Colonic mucosa (tissue), 4 donors: ENCODE data around the gene DMRTC2. TPM values are rescaled to one million over a fixed set of nuclear protein-coding genes. Genes with fewer than 3 reads are reported as not detected.

Experiments
- DNase-seq: peaks from one replicate; pipeline ENCODE4 v3.0.0-alpha.2; 2020
- H3K27ac ChIP-seq: fragments of 200-600 bp; one replicate; pipeline ENCODE4 v1.8.0; 2021
- H3K27me3 ChIP-seq: fragments of 200-600 bp; one replicate; pipeline ENCODE4 v1.8.0; 2021
- H3K36me3 ChIP-seq: fragments of 200-600 bp; one replicate; pipeline ENCODE4 v1.8.0; 2021
- H3K4me1 ChIP-seq: fragments of 200-600 bp; one replicate; pipeline ENCODE4 v1.8.0; 2021; ENCODE audit warnings: mild to moderate bottlenecking
- H3K4me3 ChIP-seq: fragments of 200-600 bp; one replicate; pipeline ENCODE4 v1.8.0; 2021
- H3K9ac ChIP-seq, 2 donors: one replicate each; pipeline ENCODE4 v1.7.0; 2013; ENCODE audit warnings: control low read depth in 2 of 2, low read depth in 2 of 2, low read length in 2 of 2
- H3K9me3 ChIP-seq: fragments of 200-600 bp; one replicate; pipeline ENCODE4 v1.8.0; 2021
- intact Hi-C: fragments of 100-400 bp; cut with DNase I; formaldehyde crosslinking; loops from one replicate; pipeline ENCODE4 v1.14.1; 2022
- microRNA-seq: library from miRNA; unstranded; fragments of <30 nt; microRNA quantifications from one replicate; pipeline ENCODE4, GENCODE V29; 2019
- total RNA-seq, 2 donors: library from RNA; stranded (reverse); fragmentation: NEBNext Ultra II Directional in 1 of 2; extraction: Animal tissue kit (Norgen Biotek cat#: 25700) in 1 of 2; gene quantifications; one replicate each; pipeline ENCODE4 v1.2.1, GENCODE V29; 2021
- TF ChIP-seq, protein P1 (sequence below): fragments of 200-600 bp; IDR thresholded peaks from one replicate; pipeline ENCODE4 v1.8.0; 2022; ENCODE audit warnings: antibody characterized with exemption, mild to moderate bottlenecking
- donor health status: healthy.
- donor health status: DM: no; HTN: no; CAD: no.
- donor health status: DM: no; HTN: no; CAD: no.

Gene DMRTC2
- total RNA-seq, 2 donors from 2014 or later = not detected

- no peak for DNase-seq
- Histone ChIP-seq H3K4me1 (no peaks in the 10 kb centered on the region), H3K36me3 (peaks cover 33% of the 10 kb centered on the region), H3K4me3 (no peak overlapping the region), H3K9me3 (no peaks in the 10 kb centered on the region), H3K9ac (no peak overlapping the region), H3K27ac (no peak overlapping the region), H3K27me3 (no peaks in the 10 kb centered on the region)
- intact Hi-C loops = no loop called here
- TF ChIP-seq, protein P1, sequence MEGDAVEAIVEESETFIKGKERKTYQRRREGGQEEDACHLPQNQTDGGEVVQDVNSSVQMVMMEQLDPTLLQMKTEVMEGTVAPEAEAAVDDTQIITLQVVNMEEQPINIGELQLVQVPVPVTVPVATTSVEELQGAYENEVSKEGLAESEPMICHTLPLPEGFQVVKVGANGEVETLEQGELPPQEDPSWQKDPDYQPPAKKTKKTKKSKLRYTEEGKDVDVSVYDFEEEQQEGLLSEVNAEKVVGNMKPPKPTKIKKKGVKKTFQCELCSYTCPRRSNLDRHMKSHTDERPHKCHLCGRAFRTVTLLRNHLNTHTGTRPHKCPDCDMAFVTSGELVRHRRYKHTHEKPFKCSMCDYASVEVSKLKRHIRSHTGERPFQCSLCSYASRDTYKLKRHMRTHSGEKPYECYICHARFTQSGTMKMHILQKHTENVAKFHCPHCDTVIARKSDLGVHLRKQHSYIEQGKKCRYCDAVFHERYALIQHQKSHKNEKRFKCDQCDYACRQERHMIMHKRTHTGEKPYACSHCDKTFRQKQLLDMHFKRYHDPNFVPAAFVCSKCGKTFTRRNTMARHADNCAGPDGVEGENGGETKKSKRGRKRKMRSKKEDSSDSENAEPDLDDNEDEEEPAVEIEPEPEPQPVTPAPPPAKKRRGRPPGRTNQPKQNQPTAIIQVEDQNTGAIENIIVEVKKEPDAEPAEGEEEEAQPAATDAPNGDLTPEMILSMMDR = no peak
Observed at GRCh38 chr19:41897820-41898219, 53.0 kb downstream of the DMRTC2 start.

DNA sequence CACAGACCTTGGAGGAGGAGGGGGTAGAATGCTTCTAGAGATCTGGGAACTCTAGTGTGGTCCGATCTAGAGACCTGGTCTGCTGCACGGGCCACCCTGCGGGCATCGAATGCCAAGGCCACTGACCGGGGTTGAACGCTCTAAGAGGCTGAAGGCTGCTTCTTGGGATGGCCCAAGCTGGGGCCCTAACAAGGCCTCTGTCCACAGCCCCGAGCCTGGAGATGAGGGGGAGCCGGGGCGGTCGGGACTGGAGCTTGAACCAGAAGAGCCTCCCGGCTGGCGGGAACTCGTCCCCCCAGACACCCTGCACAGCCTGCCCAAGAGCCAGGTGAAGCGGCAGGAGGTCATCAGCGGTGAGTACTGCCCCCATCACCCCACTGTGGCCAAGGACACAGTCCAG, 53.4 kb downstream of the DMRTC2 start:
- Histone ChIP-seq H3K9ac (no peak overlapping the region), H3K36me3 (peaks cover 37% of the 10 kb centered on the region), H3K27ac (no peak overlapping the region), H3K9me3 (no peaks in the 10 kb centered on the region), H3K27me3 (no peaks in the 10 kb centered on the region), H3K4me1 (no peaks in the 10 kb centered on the region), H3K4me3 (no peak overlapping the region)
- no peak for DNase-seq
- intact Hi-C loops = no loop called here
- TF ChIP-seq, protein P1 = no peak

Small RNA genes lying within 50 kb of the gene (microRNA-seq; reads per million reads assigned to microRNA genes)
- gene MIR6797 = not detected

Other genes with a start within 250 kb of the DMRTC2 start
- not detected for gene CEACAM4, start 218.0 kb upstream of the DMRTC2 start, total RNA-seq
- 100 to 1,000 TPM; 329 to 919 TPM for gene CEACAM7, start 156.8 kb upstream of the DMRTC2 start, total RNA-seq
- gene CEACAM5, start 136.4 kb upstream of the DMRTC2 start, total RNA-seq = 1,000 to 10,000 TPM; 2,196 to 2,217 TPM
- gene CEACAM6, start 89.5 kb upstream of the DMRTC2 start, total RNA-seq = 100 to 1,000 TPM; 260 to 655 TPM
- 1 to 10 TPM; 1.1 to 2.8 TPM for gene CEACAM3, start 48.5 kb upstream of the DMRTC2 start, total RNA-seq
- not detected for gene LYPD4, start 359 bp upstream of the DMRTC2 start, total RNA-seq
- 1,000 to 10,000 TPM; 1,710 to 2,039 TPM for gene RPS19, start 15.2 kb downstream of the DMRTC2 start, total RNA-seq
- gene CD79A, start 32.2 kb downstream of the DMRTC2 start, total RNA-seq = 1 to 10 TPM; 3.5 to 3.8 TPM
- 10 to 100 TPM; 64.1 to 98.7 TPM for gene ARHGEF1, start 38.1 kb downstream of the DMRTC2 start, total RNA-seq
- gene ERFL, start 83.4 kb downstream of the DMRTC2 start, total RNA-seq = under 1 TPM; 0.42 to 0.47 TPM
- gene RABAC1, start 114.3 kb downstream of the DMRTC2 start, total RNA-seq = 100 to 1,000 TPM; 172 to 197 TPM
- gene ATP1A3, start 149.2 kb downstream of the DMRTC2 start, total RNA-seq = 1 to 10 TPM in 1 of 2 donors, under 1 TPM in 1; 0.35 to 1.9 TPM
- gene GRIK5, start 225.2 kb downstream of the DMRTC2 start, total RNA-seq = 1 to 10 TPM in 1 of 2 donors, under 1 TPM in 1; 0.62 to 2.3 TPM
- gene ZNF574, start 231.1 kb downstream of the DMRTC2 start, total RNA-seq = 10 to 100 TPM; 14.7 to 15.9 TPM